Measurements from ENCODE around the gene PRR5L.
"Not testable (repeated sequence)": the region's sequence is repeated elsewhere in the genome, so short reads cannot be mapped to it uniquely, and the experiment has no call there.

The PRR5L gene

GRCh38 chr11:36281850-36282249, 14.2 kb upstream of the PRR5L start:
- no peak for DNase-seq

DNA sequence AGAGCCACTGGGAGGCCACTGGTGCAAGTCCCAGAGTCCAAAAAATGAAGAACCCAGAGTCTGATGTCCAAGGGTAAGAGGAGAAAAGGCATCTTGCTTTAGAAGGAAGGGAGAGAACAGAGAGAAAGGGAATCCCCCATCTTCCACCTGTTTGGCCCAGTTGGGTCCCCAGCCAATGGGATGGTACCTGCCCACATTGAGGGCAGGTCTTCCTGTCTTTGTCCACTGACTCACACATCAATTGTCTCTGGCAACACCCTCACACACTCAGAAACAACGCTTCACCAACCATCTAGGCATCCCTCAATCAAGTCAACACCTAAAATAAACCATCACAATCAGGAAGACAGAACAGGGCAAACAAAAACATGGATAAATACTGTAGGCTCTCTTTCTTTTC, 13.2 kb upstream of the PRR5L start:
- DNase-seq = peak in 1 of 2 donors; percentile 6

DNA sequence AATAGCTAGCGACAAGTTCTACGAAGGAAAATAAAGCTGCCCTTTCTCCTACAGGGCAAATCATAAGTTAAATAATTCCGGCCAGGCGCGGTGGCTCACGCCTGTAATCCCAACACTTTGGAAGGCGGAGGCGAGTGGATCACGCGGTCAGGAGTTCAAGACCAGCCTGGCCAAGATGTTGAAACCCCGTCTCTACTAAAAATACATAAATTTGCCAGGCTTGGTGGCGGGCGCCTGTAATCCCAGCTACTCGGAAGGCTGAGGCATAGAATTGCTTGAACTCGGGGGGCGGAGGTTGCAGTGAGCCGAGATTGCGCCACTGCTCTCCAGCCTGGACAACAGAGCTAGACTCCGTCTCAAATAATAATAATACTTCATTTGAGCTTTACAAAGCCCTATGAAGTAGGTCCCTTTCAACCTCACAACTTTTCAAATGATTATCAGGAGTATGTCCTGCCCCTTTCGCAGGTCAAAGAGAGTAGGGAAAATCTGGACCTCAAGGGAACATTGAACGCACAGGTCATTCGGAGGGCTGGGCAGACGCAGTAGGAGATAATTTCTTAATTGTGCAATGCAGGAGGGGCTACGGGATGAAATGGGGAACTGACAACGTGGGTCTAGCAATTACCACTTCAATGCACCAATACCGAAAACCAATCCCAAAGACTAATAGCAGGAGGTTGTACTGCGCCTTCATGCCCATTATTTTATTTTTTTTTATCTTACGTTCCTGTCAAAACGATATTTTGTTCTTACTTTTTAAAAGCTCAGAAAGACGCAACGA, 7.5 kb upstream of the PRR5L start:
- no peak for DNase-seq

DNA sequence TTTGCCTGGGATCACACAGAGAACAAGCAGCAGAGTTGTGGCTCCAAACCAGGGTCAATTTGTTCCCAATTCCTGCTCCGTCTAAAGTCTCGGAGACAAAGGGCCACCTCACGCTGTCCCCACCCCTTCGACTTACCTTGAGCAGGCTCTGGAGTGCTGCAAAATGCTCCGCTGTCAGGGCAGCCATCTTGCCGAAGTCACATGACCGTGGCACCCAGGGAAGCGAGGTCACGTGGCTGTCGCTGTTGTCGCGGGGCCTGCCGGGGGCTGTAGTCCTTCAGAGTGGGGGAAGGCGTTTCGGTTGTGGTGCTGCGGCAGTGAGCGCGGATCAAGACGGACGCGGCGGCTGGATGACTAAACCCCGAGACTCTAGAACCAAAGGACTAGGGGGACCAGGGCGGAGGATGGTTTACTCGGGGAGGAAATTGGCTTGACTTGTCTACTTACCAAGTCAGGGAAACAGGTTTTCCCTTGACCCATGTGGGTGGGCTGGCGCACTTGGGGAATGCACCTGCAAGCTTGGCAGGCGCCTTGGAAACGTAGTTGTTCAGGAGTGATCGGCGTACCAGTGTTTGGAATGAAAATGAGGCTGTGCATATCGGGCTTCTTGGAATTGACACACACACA, 6.7 kb upstream of the PRR5L start, which contains the start of gene COMMD9:
Gene COMMD9, minus strand, starts transcription at position 199 of the 627 bp plus-strand sequence. Its CDS starts 12 bp downstream, at position 187.
- DNase-seq = peak; percentile 93 to 95

- DNase-seq = no peak
Observed at GRCh38 chr11:36292311-36292722, 3.8 kb upstream of the PRR5L start.

DNA sequence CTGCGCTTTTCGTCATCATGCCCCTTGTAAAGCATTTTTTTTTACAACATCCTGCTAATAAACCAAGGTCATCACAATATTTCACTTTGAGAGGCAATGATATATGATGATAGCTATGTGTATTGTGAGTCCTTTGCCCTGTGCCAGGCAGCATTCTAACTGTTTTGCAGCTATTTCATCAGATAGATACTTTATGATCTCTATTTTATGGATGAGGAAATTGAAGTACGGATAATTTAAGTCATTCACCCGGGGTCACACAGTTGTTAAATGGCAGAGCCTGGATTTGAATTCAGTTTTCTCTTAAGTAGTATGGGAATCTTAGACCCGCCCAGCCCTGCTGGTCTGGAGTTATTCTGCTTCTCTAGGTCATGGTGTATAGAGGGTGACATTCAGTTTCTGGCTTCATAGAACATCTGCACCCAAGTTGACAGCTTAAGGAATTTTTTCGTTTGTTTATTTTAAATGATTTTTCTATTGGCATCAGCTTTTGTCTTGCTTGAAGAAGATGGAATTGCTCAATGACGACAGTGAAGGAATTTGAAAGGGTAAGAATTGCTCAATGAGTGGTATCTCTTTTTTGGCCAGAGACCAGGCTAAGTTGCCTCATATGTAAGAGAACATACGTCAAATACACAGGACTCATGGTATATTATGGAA, 926 bp downstream of the PRR5L start:
- no peak for DNase-seq

DNA sequence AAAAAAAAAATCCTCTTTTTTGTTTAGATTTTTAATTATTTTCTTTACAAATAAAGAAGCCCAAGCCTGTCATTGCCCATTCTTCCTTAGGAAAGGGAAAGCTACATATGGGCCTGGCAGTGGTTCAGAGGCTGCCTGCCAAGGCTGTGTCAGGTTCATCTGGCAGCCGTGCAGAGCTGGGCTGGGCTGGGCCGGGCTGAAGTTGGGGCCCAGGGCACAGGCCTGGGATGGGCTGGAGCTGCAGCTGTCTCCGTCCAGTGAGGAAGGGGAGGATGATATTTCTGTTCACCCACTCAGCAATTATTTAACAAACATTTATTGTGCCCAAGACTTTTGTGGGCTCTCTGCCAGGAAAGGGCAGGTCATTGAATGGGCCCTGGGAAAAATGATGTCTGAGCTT, 4.6 kb downstream of the PRR5L start:
- no peak for DNase-seq

DNA sequence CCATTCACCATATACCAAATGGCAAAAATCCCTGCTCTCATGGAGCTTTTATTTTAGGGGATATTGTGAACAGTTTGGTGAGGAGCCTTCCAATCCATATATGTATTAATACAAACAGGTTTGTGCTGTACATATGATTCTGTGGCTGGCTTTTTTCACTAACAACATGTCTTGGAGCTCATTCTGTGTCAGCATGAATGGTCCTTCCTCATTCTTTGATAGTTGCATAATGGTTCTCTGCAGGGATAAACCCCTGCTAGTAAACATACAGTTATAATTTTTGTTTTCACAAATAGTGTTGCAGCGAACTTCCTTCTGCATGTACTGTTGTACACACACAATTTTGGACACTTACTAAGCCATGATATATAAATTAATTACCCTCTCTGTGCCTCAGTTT, 8.3 kb downstream of the PRR5L start:
- no peak for DNase-seq

GRCh38 chr11:36305047-36305446, 9.0 kb downstream of the PRR5L start:
- DNase-seq = no peak

DNA sequence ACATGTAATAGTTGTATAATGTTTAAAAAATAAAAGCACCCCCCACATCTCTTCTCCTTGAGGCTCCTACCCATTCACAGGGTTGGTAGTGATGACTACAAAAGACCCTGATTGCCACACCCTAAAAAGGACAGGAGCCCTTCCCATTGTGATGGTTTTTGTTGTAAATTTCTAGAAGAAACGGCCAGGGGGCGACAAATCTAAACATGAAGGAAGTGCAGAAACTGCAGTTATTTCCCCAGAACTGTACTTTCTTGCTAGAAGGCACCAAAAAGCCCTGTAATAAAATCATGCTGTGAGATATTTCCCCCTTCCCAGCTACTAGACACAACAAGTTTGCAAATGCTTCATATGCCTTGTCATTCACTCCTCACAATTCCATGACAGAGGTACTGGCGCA, 10.8 kb downstream of the PRR5L start:
- peak in 1 of 2 donors; percentile 11 for DNase-seq

GRCh38 chr11:36308577-36308976, 12.5 kb downstream of the PRR5L start:
- DNase-seq = no peak

DNA sequence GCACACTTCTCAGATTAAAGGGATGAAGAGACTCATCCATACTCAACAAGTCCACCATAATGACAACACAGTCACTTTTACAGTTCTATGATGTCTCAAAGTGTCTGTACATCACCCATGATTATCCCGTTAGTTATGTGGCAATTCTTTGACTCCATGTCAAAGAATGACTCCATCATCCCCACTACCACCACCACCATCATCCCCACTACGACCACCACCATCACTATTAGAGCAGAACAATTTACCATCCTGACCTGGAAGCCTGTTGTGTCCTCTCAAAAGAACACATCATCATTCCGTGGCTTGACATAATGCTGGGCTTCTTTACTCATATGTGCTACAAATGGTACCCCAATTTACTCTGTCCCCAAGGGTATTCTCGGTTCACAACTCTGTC, 13.7 kb downstream of the PRR5L start:
- no peak for DNase-seq

GRCh38 chr11:36311926-36312595, 16.0 kb downstream of the PRR5L start:
- DNase-seq = no peak

- DNase-seq = no peak
Observed at GRCh38 chr11:36312611-36313472, 16.8 kb downstream of the PRR5L start.

- no peak for DNase-seq
Observed at GRCh38 chr11:36313750-36314433, 17.8 kb downstream of the PRR5L start.

- no peak for DNase-seq
Observed at GRCh38 chr11:36314434-36314767, 18.3 kb downstream of the PRR5L start.

DNA sequence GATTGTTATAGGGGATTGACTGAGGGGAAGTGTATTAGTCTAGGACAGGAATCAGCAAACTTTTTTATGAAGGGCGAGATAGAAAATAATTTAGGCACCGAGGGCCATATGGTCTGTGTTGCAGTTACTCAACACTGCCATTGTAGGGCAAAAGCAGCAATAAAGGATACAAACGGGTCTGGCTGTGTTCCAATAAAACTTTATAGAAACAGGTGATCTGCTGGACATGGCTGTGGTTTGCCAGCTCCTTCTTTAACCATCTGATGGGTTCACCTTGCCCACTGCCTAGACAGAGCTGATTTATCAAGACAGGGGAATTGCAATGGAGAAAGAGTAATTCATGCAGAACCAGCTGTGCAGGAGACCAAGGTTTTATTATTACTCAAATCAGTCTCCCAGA, 20.0 kb downstream of the PRR5L start:
- DNase-seq = no peak

- DNase-seq = no peak
Observed at GRCh38 chr11:36317992-36318391, 21.9 kb downstream of the PRR5L start.

DNA sequence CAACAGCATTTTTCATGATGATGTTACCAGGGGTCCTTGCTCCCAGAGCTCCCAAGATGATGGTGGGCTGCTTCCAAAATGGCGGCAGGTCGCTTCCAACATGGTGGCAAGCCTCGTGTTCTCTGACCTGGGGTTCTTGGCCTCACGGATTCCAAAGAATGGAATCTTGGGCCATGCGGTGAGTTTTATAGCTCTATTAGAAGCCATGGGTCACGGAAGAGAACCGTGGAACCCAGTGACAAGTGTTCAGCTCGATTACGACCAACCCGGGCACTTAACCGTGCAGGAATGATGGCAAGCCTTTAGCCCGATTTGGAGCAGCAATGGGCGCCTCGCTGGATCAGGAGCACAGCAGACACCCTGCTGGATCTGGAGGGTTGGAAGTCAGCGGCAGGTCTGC, 28.9 kb downstream of the PRR5L start:
- not testable (repeated sequence) for DNase-seq

- DNase-seq = not testable (repeated sequence)
Observed at GRCh38 chr11:36325403-36325802, 29.3 kb downstream of the PRR5L start.

GRCh38 chr11:36326524-36327419, 30.7 kb downstream of the PRR5L start:
- DNase-seq = no peak

All from stimulated activated CD4-positive, alpha-beta T cell treated with anti-CD3 and anti-CD28 coated beads, Interleukin-2, amount 100 ng/mL, for 24 hours (primary cell).